MM.1S (cell line): ENCODE results near the gene PUDP.

ENCODE experiments used
- EZH2 ChIP-seq: fragments of 300-600 bp; sonication (generic); optimal IDR thresholded peaks from 2 replicates; pipeline ENCODE3; 2017; ENCODE audit warnings: low read depth, mild to moderate bottlenecking, antibody characterized with exemption, low read length, mixed read lengths
- EZH2phosphoT487 ChIP-seq: fragments of 300-600 bp; sonication (generic); IDR thresholded peaks from 2 replicates; pipeline ENCODE4 v1.6.1; 2018; ENCODE audit warnings: antibody characterized with exemption, low read length
- TF ChIP-seq, protein P1 (sequence below): fragments of 300-600 bp; sonication (generic); IDR thresholded peaks from 2 replicates; pipeline ENCODE4 v1.5.1; 2016; ENCODE audit warnings: antibody characterized with exemption, low read length, mixed read lengths

DNA sequence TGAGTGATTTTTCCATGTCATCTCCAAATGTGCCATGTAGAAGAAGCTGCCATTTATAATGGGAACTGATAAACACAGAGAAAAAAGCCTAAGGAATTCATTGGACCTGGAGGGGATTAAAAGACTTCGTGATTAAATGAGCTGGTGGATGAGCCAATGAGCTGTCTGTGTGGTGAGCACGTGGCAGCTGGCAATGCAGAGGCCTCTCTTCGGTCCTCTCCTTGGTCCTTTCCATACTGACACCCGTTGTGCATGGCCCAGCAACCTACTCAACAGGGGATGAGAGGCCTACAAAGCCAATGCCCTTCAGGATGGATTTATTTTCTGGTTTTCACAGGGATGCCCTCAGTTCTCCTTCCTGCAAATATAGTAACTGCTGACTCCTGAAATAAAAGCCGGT, 88.1 kb downstream of the PUDP start:
- TF ChIP-seq, protein P1, sequence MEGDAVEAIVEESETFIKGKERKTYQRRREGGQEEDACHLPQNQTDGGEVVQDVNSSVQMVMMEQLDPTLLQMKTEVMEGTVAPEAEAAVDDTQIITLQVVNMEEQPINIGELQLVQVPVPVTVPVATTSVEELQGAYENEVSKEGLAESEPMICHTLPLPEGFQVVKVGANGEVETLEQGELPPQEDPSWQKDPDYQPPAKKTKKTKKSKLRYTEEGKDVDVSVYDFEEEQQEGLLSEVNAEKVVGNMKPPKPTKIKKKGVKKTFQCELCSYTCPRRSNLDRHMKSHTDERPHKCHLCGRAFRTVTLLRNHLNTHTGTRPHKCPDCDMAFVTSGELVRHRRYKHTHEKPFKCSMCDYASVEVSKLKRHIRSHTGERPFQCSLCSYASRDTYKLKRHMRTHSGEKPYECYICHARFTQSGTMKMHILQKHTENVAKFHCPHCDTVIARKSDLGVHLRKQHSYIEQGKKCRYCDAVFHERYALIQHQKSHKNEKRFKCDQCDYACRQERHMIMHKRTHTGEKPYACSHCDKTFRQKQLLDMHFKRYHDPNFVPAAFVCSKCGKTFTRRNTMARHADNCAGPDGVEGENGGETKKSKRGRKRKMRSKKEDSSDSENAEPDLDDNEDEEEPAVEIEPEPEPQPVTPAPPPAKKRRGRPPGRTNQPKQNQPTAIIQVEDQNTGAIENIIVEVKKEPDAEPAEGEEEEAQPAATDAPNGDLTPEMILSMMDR = no peak
- TF ChIP-seq EZH2phosphoT487 (no peak), EZH2 (no peak)
